ENCODE results near the gene ELF5. TPM values are rescaled to one million over a fixed set of nuclear protein-coding genes. Genes with fewer than 3 reads are reported as not detected.

ELF5 gene
- total and polyA plus RNA-seq, 10 of the 15 experiments (the other 5 are each of a cell fraction or from before 2014, with no cell fraction given) = not detected

GRCh38 chr11:34487430-34487829 is 26.2 kb downstream of the ELF5 start:
- H3K36me3 ChIP-seq (ENCODE audit: control insufficient read depth in 2 of 2, insufficient read depth in 2 of 2, low read length in 1 of 2) = no peaks in the 10 kb centered on the region
- no peak for TF ChIP-seq ZSCAN29 (IDR thresholded peaks at IDR 0.05)
- no peak for TF ChIP-seq CEBPZ (IDR thresholded peaks at IDR 0.05; ENCODE audit: low read depth, low read length)
- peak; percentile 37; the same call in 1 of the 2 replicates for TF ChIP-seq PAX5 (IDR thresholded peaks at IDR 0.05; ENCODE audit: borderline replicate concordance, low read depth, low read length)
- TF ChIP-seq KAT2A (conservative IDR thresholded peaks at IDR 0.05; ENCODE audit: control insufficient read depth, low read depth, low read length) = no peak
- peak; percentile 61 for TF ChIP-seq RUNX3 (IDR thresholded peaks at IDR 0.05; ENCODE audit: low read length)
- TF ChIP-seq ZBTB11 (CRISPR knock-in tag; IDR thresholded peaks at IDR 0.05) = no peak
- intact Hi-C loops (cut with micrococcal nuclease; ENCODE audit: unreplicated experiment) (no loop called here), in situ Hi-C loops (cut with MboI) (loop anchor here (25.0 kb wide), 1 partner anchor 325 kb away; no protein-coding TSS in a partner anchor)
- no peak overlapping the region for H3K9ac ChIP-seq (ENCODE audit: control insufficient read depth, insufficient read depth, low read length)
- no peaks in the 10 kb centered on the region; a peak in 1 of 4 replicates for H3K27me3 ChIP-seq (replicated peaks in 1 of 2; ENCODE audit: control insufficient read depth in 2 of 2, insufficient read depth in 2 of 2, low read length in 1 of 2)
- H3K4me3 ChIP-seq = no peak overlapping the region
- DNase-seq (ENCODE audit: low read depth, low spot score) (no peak), FAIRE-seq (no peak), ATAC-seq (peak; percentile 58)
- H2AFZ ChIP-seq (ENCODE audit: control insufficient read depth, low read depth, low read length) = no peak overlapping the region
- H3K79me2 ChIP-seq (ENCODE audit: control insufficient read depth, insufficient read depth, low read length) = no peaks in the 10 kb centered on the region
- CTCF ChIA-PET = interaction anchor here (1.9 to 10.5 kb wide), 2 partner anchors 19 to 123 kb away, joined by 6 to 177 read pairs; no protein-coding TSS in a partner anchor
- H3K4me1 ChIP-seq (ENCODE audit: control insufficient read depth, insufficient read depth, low read length) = peaks cover 4% of the 10 kb centered on the region; the same call in 1 of the 2 replicates
- H3K9me3 ChIP-seq (replicated peaks; ENCODE audit: control insufficient read depth, insufficient read depth, low read length) = no peaks in the 10 kb centered on the region
- RAD21 ChIA-PET (ENCODE audit: unreplicated experiment) = no interaction called here
- POLR2A ChIA-PET = no interaction called here
- SMC1A ChIA-PET (ENCODE audit: uncharacterized antibody, unreplicated experiment) = interaction anchor here (2.3 to 4.6 kb wide), 2 partner anchors 11 to 124 kb away, joined by 5 to 17 read pairs; no protein-coding TSS in a partner anchor
- WGBS (ENCODE audit: insufficient coverage, insufficient replicate concordance, low lambda C conversion rate, missing lambda C conversion rate) = 39% methylated on average over 7 of the region's 7 CpGs
- H3K27ac ChIP-seq (ENCODE audit: control insufficient read depth, insufficient read depth) = no peak overlapping the region
- H3K4me2 ChIP-seq (ENCODE audit: control insufficient read depth, insufficient read depth) = no peak overlapping the region
- H4K20me1 ChIP-seq (ENCODE audit: control insufficient read depth, insufficient read depth) = no peaks in the 10 kb centered on the region
- no TSS peak for BruUV-seq (replicated peaks)
